Gastrocnemius medialis (tissue), 4 donors: Measurements from ENCODE around the gene SPEM1.

Experiments
- POLR2A ChIP-seq, 2 donors: fragments of 450-650 bp; IDR thresholded peaks; one replicate each; pipeline ENCODE4 v1.6.1; 2017; ENCODE audit warnings: antibody characterized with exemption in 2 of 2, mild to moderate bottlenecking in 2 of 2, moderate library complexity in 2 of 2
- TF ChIP-seq, protein P1 (sequence below), 5 experiments: fragments of 450-650 bp in 3 of 5; fragments of 200-600 bp in 2 of 5; sonication (generic) in 2 of 5; IDR thresholded peaks in 4 of 5; conservative IDR thresholded peaks in 1 of 5; 1 replicate in 4 of 5; 2 replicates in 1 of 5; pipeline ENCODE4 v1.5.1; 2016 to 2019; ENCODE audit warnings: antibody characterized with exemption in 5 of 5, mild to moderate bottlenecking in 3 of 5, moderate library complexity in 3 of 5

DNA sequence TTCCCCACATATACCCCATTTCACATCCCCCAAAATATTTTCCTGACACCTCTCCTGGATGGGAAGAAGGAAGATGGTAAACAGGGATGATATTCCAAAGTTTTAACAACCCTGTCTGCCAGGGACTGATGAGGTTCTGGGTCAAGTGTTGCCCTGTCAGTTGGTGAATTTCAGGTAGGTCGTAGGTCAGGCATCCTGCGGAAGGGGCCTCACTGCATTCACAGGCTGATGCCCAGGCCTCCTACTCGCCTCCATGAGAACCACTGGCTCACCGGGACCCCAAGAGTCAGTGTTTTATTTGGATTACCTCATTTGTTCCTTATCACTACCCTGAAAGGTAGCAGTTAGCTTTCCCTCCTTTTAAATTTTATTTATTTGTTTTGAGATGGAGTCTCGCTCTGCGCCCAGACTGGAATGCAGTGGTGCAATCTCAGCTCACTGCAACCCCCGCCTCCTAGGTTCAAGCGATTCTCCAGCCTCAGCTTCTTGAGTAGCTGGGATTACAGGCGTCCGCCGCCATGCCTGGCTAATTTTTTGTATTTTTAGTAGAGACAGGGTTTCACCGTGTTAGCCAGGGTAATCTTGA, 48.8 kb downstream of the SPEM1 start:
- TF ChIP-seq, protein P1, sequence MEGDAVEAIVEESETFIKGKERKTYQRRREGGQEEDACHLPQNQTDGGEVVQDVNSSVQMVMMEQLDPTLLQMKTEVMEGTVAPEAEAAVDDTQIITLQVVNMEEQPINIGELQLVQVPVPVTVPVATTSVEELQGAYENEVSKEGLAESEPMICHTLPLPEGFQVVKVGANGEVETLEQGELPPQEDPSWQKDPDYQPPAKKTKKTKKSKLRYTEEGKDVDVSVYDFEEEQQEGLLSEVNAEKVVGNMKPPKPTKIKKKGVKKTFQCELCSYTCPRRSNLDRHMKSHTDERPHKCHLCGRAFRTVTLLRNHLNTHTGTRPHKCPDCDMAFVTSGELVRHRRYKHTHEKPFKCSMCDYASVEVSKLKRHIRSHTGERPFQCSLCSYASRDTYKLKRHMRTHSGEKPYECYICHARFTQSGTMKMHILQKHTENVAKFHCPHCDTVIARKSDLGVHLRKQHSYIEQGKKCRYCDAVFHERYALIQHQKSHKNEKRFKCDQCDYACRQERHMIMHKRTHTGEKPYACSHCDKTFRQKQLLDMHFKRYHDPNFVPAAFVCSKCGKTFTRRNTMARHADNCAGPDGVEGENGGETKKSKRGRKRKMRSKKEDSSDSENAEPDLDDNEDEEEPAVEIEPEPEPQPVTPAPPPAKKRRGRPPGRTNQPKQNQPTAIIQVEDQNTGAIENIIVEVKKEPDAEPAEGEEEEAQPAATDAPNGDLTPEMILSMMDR (IDR thresholded peaks at IDR 0.05 in 4 of 5, conservative IDR thresholded peaks at IDR 0.05 in 1 of 5): no peak
- TF ChIP-seq POLR2A (IDR thresholded peaks at IDR 0.05): no peak
